Measurements from ENCODE around the gene PCK1. TPM values are rescaled to one million over a fixed set of nuclear protein-coding genes. Genes with fewer than 3 reads are reported as not detected.

PCK1 gene
- total RNA-seq, 1 donor from 2014 or later = under 0.01 TPM

- Histone ChIP-seq H3K27me3 (ENCODE audit: control insufficient read depth, insufficient read depth, low read length) (peaks cover 49% of the 10 kb centered on the region), H3K4me3 (ENCODE audit: low read depth, low read length) (no peak overlapping the region), H3K36me3 (ENCODE audit: control insufficient read depth, insufficient read depth, low read length) (no peaks in the 10 kb centered on the region)
- TF ChIP-seq CTCF (IDR thresholded peaks at IDR 0.05; ENCODE audit: insufficient read depth, low read length, poor library complexity, severe bottlenecking) = no peak
- no peak for DNase-seq (ENCODE audit: low read depth)
Measured at GRCh38 chr20:57568960-57569359, 8.1 kb downstream of the PCK1 start.

- H3K36me3 ChIP-seq (ENCODE audit: control insufficient read depth, insufficient read depth, low read length) = no peaks in the 10 kb centered on the region
- H3K4me3 ChIP-seq (ENCODE audit: low read depth, low read length) = no peak overlapping the region
- H3K27me3 ChIP-seq (ENCODE audit: control insufficient read depth, insufficient read depth, low read length) = peaks cover 55% of the 10 kb centered on the region
- no peak for DNase-seq (ENCODE audit: low read depth)
- TF ChIP-seq CTCF (IDR thresholded peaks at IDR 0.05; ENCODE audit: insufficient read depth, low read length, poor library complexity, severe bottlenecking) = no peak
Measured at GRCh38 chr20:57570145-57570850, 9.4 kb downstream of the PCK1 start.

- Histone ChIP-seq H3K27me3 (ENCODE audit: control insufficient read depth, insufficient read depth, low read length) (peaks cover 57% of the 10 kb centered on the region), H3K36me3 (ENCODE audit: control insufficient read depth, insufficient read depth, low read length) (no peaks in the 10 kb centered on the region), H3K4me3 (ENCODE audit: low read depth, low read length) (no peak overlapping the region)
- DNase-seq (ENCODE audit: low read depth) = no peak
- TF ChIP-seq CTCF (IDR thresholded peaks at IDR 0.05; ENCODE audit: insufficient read depth, low read length, poor library complexity, severe bottlenecking) = no peak
Measured at GRCh38 chr20:57570920-57571319, 10.0 kb downstream of the PCK1 start.

GRCh38 chr20:57571782-57572416, 11.0 kb downstream of the PCK1 start:
- DNase-seq (ENCODE audit: low read depth) = no peak
- TF ChIP-seq CTCF (IDR thresholded peaks at IDR 0.05; ENCODE audit: insufficient read depth, low read length, poor library complexity, severe bottlenecking) = no peak
- Histone ChIP-seq H3K36me3 (ENCODE audit: control insufficient read depth, insufficient read depth, low read length) (no peaks in the 10 kb centered on the region), H3K4me3 (ENCODE audit: low read depth, low read length) (no peak overlapping the region), H3K27me3 (ENCODE audit: control insufficient read depth, insufficient read depth, low read length) (peaks cover 63% of the 10 kb centered on the region)

- no peak for TF ChIP-seq CTCF (IDR thresholded peaks at IDR 0.05; ENCODE audit: insufficient read depth, low read length, poor library complexity, severe bottlenecking)
- Histone ChIP-seq H3K36me3 (ENCODE audit: control insufficient read depth, insufficient read depth, low read length) (no peaks in the 10 kb centered on the region), H3K4me3 (ENCODE audit: low read depth, low read length) (no peak overlapping the region), H3K27me3 (ENCODE audit: control insufficient read depth, insufficient read depth, low read length) (peaks cover 68% of the 10 kb centered on the region)
- DNase-seq (ENCODE audit: low read depth) = no peak
Measured at GRCh38 chr20:57573242-57573641, 12.3 kb downstream of the PCK1 start.

Measured in kidney epithelial cell (primary cell).